ENCODE data around the gene CLCN5. TPM values are rescaled to one million over a fixed set of nuclear protein-coding genes. Genes with fewer than 3 reads are reported as not detected.

CLCN5 gene
- total RNA-seq, 4 donors from 2014 or later: 2.5 to 20.3 (median 17.2) TPM

DNA sequence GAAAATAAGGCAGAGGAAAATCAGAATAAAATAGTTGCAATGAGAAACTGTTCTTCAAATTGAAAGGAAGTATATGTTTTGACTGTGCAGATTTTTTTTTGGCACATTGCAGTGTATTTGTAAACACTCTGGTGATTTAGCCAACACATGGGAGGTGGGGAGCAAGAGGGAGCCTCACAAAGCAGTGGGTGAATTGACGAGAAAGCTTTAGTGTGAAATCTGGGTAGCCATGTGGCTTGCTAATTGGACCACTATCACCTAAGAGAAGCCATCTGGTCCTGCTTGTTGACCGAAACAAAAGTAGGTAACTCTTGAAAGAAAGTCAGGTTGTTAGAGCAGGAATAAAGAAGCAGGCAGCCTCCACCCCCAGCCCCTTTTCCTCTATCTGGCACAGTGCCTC, 10.4 kb downstream of the CLCN5 start:
- no peak for DNase-seq
- Histone ChIP-seq H3K27ac (no peak overlapping the region), H3K9me3 (no peaks in the 10 kb centered on the region), H3K36me3 (no peaks in the 10 kb centered on the region), H3K4me3 (no peak overlapping the region), H3K4me1 (no peaks in the 10 kb centered on the region), H3K27me3 (no peaks in the 10 kb centered on the region)
- TF ChIP-seq POLR2A (IDR thresholded peaks at IDR 0.05) (no peak), CTCF (IDR thresholded peaks at IDR 0.05) (no peak)

DNA sequence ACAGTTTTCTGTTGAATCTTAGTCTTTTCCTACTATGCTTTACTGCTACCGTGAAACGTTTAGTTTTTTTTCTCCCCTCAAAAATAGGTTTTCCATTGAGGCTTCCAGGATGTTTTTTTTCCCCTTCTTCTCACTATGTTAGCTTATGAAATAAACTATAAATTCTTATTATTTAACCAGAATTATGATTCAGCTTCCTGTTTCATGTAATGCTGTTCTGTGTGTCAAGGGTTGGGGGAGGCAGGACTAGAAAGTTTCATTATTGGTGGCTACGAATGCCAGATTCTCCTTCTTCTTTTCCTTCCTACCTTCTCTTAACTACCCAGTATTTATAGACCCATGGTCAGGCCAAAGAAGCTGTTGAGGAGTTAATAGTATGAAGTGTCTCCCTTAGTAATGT, 11.8 kb downstream of the CLCN5 start:
- no peak for TF ChIP-seq POLR2A (IDR thresholded peaks at IDR 0.05)
- no peak for TF ChIP-seq CTCF (IDR thresholded peaks at IDR 0.05)
- H3K4me1 ChIP-seq: no peaks in the 10 kb centered on the region
- H3K36me3 ChIP-seq: no peaks in the 10 kb centered on the region
- no peaks in the 10 kb centered on the region for H3K27me3 ChIP-seq
- H3K27ac ChIP-seq: no peak overlapping the region
- H3K4me3 ChIP-seq: no peak overlapping the region
- DNase-seq: no peak
- H3K9me3 ChIP-seq: no peaks in the 10 kb centered on the region

DNA sequence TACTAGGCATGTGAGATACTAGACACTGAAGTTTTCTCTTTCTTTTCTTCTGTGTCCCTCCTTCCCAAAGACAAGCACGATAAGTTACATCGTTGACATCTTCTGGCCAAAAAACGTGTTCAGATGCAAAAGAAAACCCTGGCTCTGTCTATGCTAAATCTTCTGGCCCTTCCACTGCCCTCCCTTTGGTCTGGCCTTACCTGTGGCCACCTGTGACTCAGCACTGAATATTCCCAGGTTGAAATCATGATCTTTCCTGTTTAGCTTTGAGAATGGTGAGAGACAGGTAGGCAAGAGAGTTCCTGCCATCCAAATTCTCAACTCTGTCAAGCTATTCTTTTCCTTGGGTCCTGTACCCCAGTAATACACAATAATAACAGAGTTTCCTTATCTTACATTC, 12.3 kb downstream of the CLCN5 start:
- Histone ChIP-seq H3K4me3 (no peak overlapping the region), H3K36me3 (no peaks in the 10 kb centered on the region), H3K27ac (no peak overlapping the region), H3K27me3 (no peaks in the 10 kb centered on the region), H3K9me3 (no peaks in the 10 kb centered on the region), H3K4me1 (no peaks in the 10 kb centered on the region)
- DNase-seq: no peak
- no peak for TF ChIP-seq CTCF (IDR thresholded peaks at IDR 0.05)
- TF ChIP-seq POLR2A (IDR thresholded peaks at IDR 0.05): no peak

DNA sequence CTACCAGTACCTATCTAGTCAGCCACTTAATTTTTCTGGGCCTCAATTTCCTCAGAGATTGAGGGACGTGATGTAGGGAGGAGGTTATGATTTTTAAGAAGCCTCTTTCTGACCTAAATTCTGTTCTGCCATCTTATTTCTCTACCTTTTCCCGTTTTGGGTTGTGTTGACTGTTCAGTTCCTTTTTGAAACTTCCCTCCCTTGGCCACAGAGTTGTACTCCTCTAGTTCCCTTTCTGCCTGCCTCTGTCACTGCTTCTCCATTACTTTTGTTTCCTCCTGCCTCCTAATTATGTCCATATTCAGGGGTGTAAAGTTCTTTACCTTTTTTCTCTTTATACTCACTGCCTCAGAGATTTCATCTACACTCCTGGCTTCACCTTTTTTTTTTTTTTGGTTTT, 25.4 kb downstream of the CLCN5 start:
- Histone ChIP-seq H3K27me3 (no peaks in the 10 kb centered on the region), H3K4me1 (no peaks in the 10 kb centered on the region), H3K27ac (no peak overlapping the region), H3K9me3 (no peaks in the 10 kb centered on the region), H3K4me3 (no peak overlapping the region), H3K36me3 (no peaks in the 10 kb centered on the region)
- TF ChIP-seq CTCF (IDR thresholded peaks at IDR 0.05) (no peak), POLR2A (IDR thresholded peaks at IDR 0.05) (no peak)
- no peak for DNase-seq

GRCh38 chrX:49949961-49950360, 27.6 kb downstream of the CLCN5 start:
- Histone ChIP-seq H3K9me3 (no peaks in the 10 kb centered on the region), H3K4me1 (no peaks in the 10 kb centered on the region), H3K36me3 (no peaks in the 10 kb centered on the region), H3K4me3 (no peak overlapping the region), H3K27ac (no peak overlapping the region), H3K27me3 (no peaks in the 10 kb centered on the region)
- DNase-seq: no peak
- no peak for TF ChIP-seq CTCF (IDR thresholded peaks at IDR 0.05)
- no peak for TF ChIP-seq POLR2A (IDR thresholded peaks at IDR 0.05)

DNA sequence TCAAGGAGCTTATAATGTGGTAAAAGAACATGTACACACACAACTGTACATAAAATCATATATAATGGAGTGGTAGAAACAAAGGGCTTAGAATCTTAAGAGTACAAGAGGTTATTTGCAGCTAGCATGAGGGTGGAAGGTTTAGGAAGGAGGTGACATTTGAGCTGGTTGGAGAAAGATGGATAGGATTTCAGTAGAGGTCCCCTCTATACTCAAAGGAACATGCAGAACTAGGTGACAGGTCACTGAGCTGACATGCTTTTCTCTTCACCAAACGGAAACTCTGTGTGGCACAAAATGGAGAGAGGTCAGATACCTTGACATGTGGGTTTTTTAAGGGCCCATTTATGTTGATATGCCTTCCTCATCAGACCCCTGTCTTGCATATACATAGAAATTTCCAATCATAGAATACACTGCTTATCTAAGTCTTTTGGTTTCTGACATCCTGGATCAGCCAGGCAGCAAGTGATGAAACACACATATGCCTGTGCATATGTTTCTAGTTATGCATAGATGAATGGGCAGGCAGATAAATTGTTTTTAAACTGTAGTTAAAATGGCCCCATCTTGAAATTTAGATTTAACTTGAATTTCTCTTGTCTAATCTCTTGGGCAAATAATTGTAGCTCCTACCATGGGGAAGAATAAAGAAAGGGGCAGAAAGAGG, 29.3 kb downstream of the CLCN5 start:
- no peaks in the 10 kb centered on the region for H3K36me3 ChIP-seq
- DNase-seq: no peak
- TF ChIP-seq CTCF (IDR thresholded peaks at IDR 0.05) (no peak), POLR2A (IDR thresholded peaks at IDR 0.05) (no peak)
- no peak overlapping the region for H3K27ac ChIP-seq
- H3K4me1 ChIP-seq: no peaks in the 10 kb centered on the region
- H3K9me3 ChIP-seq: no peaks in the 10 kb centered on the region
- no peak overlapping the region for H3K4me3 ChIP-seq
- no peaks in the 10 kb centered on the region for H3K27me3 ChIP-seq

Measured in Peyer's patch (tissue), 4 donors.